Measurements from ENCODE around the gene CACNA1I.

Gene CACNA1I

GRCh38 chr22:39658367-39658766 lies 87.8 kb downstream of the CACNA1I start:
- no peak for FAIRE-seq
- DNase-seq (ENCODE audit: insufficient read length, low spot score): no peak
- TF ChIP-seq, protein P1, sequence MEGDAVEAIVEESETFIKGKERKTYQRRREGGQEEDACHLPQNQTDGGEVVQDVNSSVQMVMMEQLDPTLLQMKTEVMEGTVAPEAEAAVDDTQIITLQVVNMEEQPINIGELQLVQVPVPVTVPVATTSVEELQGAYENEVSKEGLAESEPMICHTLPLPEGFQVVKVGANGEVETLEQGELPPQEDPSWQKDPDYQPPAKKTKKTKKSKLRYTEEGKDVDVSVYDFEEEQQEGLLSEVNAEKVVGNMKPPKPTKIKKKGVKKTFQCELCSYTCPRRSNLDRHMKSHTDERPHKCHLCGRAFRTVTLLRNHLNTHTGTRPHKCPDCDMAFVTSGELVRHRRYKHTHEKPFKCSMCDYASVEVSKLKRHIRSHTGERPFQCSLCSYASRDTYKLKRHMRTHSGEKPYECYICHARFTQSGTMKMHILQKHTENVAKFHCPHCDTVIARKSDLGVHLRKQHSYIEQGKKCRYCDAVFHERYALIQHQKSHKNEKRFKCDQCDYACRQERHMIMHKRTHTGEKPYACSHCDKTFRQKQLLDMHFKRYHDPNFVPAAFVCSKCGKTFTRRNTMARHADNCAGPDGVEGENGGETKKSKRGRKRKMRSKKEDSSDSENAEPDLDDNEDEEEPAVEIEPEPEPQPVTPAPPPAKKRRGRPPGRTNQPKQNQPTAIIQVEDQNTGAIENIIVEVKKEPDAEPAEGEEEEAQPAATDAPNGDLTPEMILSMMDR (IDR thresholded peaks at IDR 0.05; ENCODE audit: insufficient read depth, missing control alignments): no peak

DNA sequence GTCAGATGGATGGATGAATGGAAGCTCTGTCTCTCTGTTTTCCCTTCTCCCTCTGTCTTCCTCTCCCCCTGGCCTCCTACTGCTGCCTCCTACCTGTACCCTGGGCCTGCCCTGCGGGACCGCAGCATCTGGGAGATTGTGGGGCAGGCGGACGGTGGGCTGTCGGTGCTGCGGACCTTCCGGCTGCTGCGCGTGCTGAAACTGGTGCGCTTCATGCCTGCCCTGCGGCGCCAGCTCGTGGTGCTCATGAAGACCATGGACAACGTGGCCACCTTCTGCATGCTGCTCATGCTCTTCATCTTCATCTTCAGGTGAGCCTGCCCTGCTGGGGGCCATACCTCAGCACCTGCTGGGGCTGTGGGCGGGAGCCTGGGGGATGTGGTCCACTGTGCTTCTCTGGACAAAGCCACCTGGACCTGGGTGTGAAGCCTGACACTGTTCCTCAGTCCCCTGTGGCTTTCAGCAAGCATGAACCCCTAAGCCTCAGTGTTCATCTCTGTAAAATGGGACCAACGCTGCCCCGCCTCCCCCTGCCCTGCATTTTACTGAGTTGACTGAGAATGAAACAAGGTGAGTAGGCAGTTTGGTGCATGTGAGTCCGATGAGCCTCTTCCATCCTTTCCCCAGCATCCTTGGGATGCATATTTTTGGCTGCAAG lies 88.4 kb downstream of the CACNA1I start:
- DNase-seq (ENCODE audit: insufficient read length, low spot score): no peak
- no peak for FAIRE-seq
- TF ChIP-seq, protein P1 (IDR thresholded peaks at IDR 0.05; ENCODE audit: insufficient read depth, missing control alignments): no peak

- DNase-seq (ENCODE audit: insufficient read length, low spot score): no peak
- TF ChIP-seq, protein P1 (IDR thresholded peaks at IDR 0.05; ENCODE audit: insufficient read depth, missing control alignments): no peak
- no peak for FAIRE-seq
Measured at GRCh38 chr22:39661501-39661841, 90.9 kb downstream of the CACNA1I start.

DNA sequence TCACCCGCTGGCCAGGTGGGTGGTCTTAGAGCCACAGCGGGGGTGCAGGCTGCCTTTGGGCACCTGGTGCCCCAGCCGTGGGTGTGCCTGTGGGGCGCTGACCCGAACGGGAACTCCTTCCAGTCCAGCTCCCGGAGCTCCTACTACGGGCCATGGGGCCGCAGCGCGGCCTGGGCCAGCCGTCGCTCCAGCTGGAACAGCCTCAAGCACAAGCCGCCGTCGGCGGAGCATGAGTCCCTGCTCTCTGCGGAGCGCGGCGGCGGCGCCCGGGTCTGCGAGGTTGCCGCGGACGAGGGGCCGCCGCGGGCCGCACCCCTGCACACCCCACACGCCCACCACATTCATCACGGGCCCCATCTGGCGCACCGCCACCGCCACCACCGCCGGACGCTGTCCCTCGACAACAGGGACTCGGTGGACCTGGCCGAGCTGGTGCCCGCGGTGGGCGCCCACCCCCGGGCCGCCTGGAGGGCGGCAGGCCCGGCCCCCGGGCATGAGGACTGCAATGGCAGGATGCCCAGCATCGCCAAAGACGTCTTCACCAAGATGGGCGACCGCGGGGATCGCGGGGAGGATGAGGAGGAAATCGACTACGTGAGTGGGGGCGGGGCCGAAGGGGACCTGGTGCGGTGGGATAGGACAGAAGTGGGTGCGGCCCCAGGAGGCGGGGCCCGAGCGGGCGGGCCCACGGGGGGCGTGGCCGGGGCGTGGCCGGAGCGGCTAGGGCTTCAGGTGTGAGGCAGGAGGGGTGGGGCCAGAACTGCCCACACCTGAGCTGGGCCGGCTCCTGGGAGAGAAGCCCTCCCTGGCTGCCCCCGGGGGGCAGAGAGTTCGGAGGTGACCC lies 91.5 kb downstream of the CACNA1I start:
- DNase-seq (ENCODE audit: insufficient read length, low spot score): no peak
- TF ChIP-seq, protein P1 (IDR thresholded peaks at IDR 0.05; ENCODE audit: insufficient read depth, missing control alignments): no peak
- FAIRE-seq: no peak

DNA sequence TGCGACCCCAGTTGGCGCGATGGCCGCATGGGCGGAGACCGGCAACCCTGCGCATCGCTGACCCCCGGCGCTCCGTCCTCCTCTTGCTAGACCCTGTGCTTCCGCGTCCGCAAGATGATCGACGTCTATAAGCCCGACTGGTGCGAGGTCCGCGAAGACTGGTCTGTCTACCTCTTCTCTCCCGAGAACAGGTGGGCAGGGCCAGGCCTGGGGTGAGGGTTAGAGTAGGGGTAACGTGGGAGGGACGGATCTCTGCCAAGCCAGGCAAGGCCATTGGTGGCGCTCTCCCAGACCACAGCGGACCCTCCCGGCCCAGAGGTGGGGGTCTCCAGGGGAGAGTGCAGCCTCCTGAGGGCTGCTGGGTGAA lies 92.1 kb downstream of the CACNA1I start:
- TF ChIP-seq, protein P1 (IDR thresholded peaks at IDR 0.05; ENCODE audit: insufficient read depth, missing control alignments): no peak
- FAIRE-seq (no peak), DNase-seq (ENCODE audit: insufficient read length, low spot score) (no peak)

- DNase-seq (ENCODE audit: insufficient read length, low spot score) (no peak), FAIRE-seq (no peak)
- TF ChIP-seq, protein P1 (IDR thresholded peaks at IDR 0.05; ENCODE audit: insufficient read depth, missing control alignments): no peak
Measured at GRCh38 chr22:39663751-39664150, 93.2 kb downstream of the CACNA1I start.

Data from D721Med (cell line).